ENCODE data around the gene ZNF641.
A peak's percentile ranks its signal among the peaks of the same experiment; 100 is the strongest.
"Not testable (repeated sequence)": the region's sequence is repeated elsewhere in the genome, so short reads cannot be mapped to it uniquely, and the experiment has no call there.

Gene ZNF641

GRCh38 chr12:48336061-48336460 lies 14.7 kb downstream of the ZNF641 start:
- no peak for DNase-seq (ENCODE audit: low read depth in 2 of 3, low spot score in 1 of 3)

GRCh38 chr12:48334808-48335207 lies 15.9 kb downstream of the ZNF641 start:
- DNase-seq (ENCODE audit: low read depth in 2 of 3, low spot score in 1 of 3): no peak

GRCh38 chr12:48333680-48334079 lies 17.0 kb downstream of the ZNF641 start:
- not testable (repeated sequence) for DNase-seq (ENCODE audit: low read depth in 2 of 3, low spot score in 1 of 3)

- no peak for DNase-seq (ENCODE audit: low read depth in 2 of 3, low spot score in 1 of 3)
Measured at GRCh38 chr12:48331399-48331798, 19.3 kb downstream of the ZNF641 start.

- no peak for DNase-seq (ENCODE audit: low read depth in 2 of 3, low spot score in 1 of 3)
Measured at GRCh38 chr12:48329199-48329939, 21.4 kb downstream of the ZNF641 start.

GRCh38 chr12:48316491-48316890 lies 34.2 kb downstream of the ZNF641 start:
- DNase-seq (ENCODE audit: low read depth in 2 of 3, low spot score in 1 of 3): no peak

GRCh38 chr12:48311313-48311712 lies 39.4 kb downstream of the ZNF641 start:
- DNase-seq (ENCODE audit: low read depth in 2 of 3, low spot score in 1 of 3): no peak

- no peak for DNase-seq (ENCODE audit: low read depth in 2 of 3, low spot score in 1 of 3)
Measured at GRCh38 chr12:48307269-48307668, 43.5 kb downstream of the ZNF641 start.

GRCh38 chr12:48305190-48305589 lies 45.5 kb downstream of the ZNF641 start:
- DNase-seq (ENCODE audit: low read depth in 2 of 3, low spot score in 1 of 3): no peak

- no peak for DNase-seq (ENCODE audit: low read depth in 2 of 3, low spot score in 1 of 3)
Measured at GRCh38 chr12:48302161-48302911, 48.4 kb downstream of the ZNF641 start.

GRCh38 chr12:48300774-48301173 lies 49.9 kb downstream of the ZNF641 start:
- DNase-seq (ENCODE audit: low read depth in 2 of 3, low spot score in 1 of 3): no peak

GRCh38 chr12:48296586-48297282 lies 54.0 kb downstream of the ZNF641 start:
- peak; percentile 22 to 44 (median 32) for DNase-seq (ENCODE audit: low read depth in 2 of 3, low spot score in 1 of 3)

- DNase-seq (ENCODE audit: low read depth in 2 of 3, low spot score in 1 of 3): no peak
Measured at GRCh38 chr12:48292040-48292439, 58.7 kb downstream of the ZNF641 start.

- no peak for DNase-seq (ENCODE audit: low read depth in 2 of 3, low spot score in 1 of 3)
Measured at GRCh38 chr12:48291511-48291910, 59.2 kb downstream of the ZNF641 start.

GRCh38 chr12:48288387-48289268 lies 62.1 kb downstream of the ZNF641 start:
- no peak for DNase-seq (ENCODE audit: low read depth in 2 of 3, low spot score in 1 of 3)

Measured in stimulated activated CD4-positive, alpha-beta T cell treated with anti-CD3 and anti-CD28 coated beads, Interleukin-12 subunit alpha, Interleukin-12 subunit beta, amount 100 ng/mL, for 48 hours (primary cell).